ENCODE results near the gene CDH13.

- TF ChIP-seq ZSCAN4 (tag by site-specific recombination; IDR thresholded peaks at IDR 0.05) = no peak
- no peak for TF ChIP-seq ZFP3 (tag by site-specific recombination; IDR thresholded peaks at IDR 0.05; ENCODE audit: low read depth)
- no peak for TF ChIP-seq ZNF114 (tag by site-specific recombination; IDR thresholded peaks at IDR 0.05)
- TF ChIP-seq GLI4 (tag by site-specific recombination; IDR thresholded peaks at IDR 0.05) = no peak
- no peak for TF ChIP-seq ZNF548 (tag by site-specific recombination; IDR thresholded peaks at IDR 0.05)
These were observed 855.9 kb downstream of the CDH13 start for GRCh38 chr16:83482545-83483162.

Measured in HEK293 (cell line).